Renal pelvis (tissue), 12 donors: ENCODE results near the gene PIGT. TPM values are rescaled to one million over a fixed set of nuclear protein-coding genes. Genes with fewer than 3 reads are reported as not detected.

Source experiments
- DNase-seq: peaks from one replicate; pipeline ENCODE4 v3.0.0-alpha.2; 2013
- long read RNA-seq, 16 experiments: transcript quantifications; one replicate each; lab custom pipeline, GENCODE V29; 2026
- polyA plus RNA-seq, 3 donors: library from polyadenylated mRNA; unstranded; fragments of 120-200 nt; gene quantifications; one replicate each; pipeline ENCODE4 v1.2.1, GENCODE V29; 2013; ENCODE audit not compliant: insufficient read length in 3 of 3

Gene PIGT
- 10 to 100 TPM; 98.2 to 99.1 (median 98.8) TPM for polyA plus RNA-seq
- long read RNA-seq, donor 1, transcript PIGT-202 (12 exons, 2,245 nt), result major isoform, 26 of 39 reads
- long read RNA-seq, donor 1, partial matches to known transcripts, result 5 of 39 reads
- long read RNA-seq, donor 1, other reads (novel, unspliced or antisense), result 0 of 39 reads
- long read RNA-seq, donor 2, transcript PIGT-202 (12 exons, 2,245 nt), result major isoform, 23 of 34 reads
- long read RNA-seq, donor 2, partial matches to known transcripts, result 0 of 34 reads
- long read RNA-seq, donor 2, other reads (novel, unspliced or antisense), result 0 of 34 reads
- long read RNA-seq, donor 3, transcript PIGT-202 (12 exons, 2,245 nt), result major isoform, 20 of 36 reads
- long read RNA-seq, donor 3, partial matches to known transcripts, result 5 of 36 reads
- long read RNA-seq, donor 3, other reads (novel, unspliced or antisense), result 0 of 36 reads
- long read RNA-seq, donor 4, transcript PIGT-202 (12 exons, 2,245 nt), result major isoform, 25 of 35 reads
- long read RNA-seq, donor 4, partial matches to known transcripts, result 5 of 35 reads
- long read RNA-seq, donor 4, other reads (novel, unspliced or antisense), result 0 of 35 reads
- long read RNA-seq, donor 5, transcript PIGT-202 (12 exons, 2,245 nt), result major isoform, 8 of 13 reads
- long read RNA-seq, donor 5, partial matches to known transcripts, result 0 of 13 reads
- long read RNA-seq, donor 5, other reads (novel, unspliced or antisense), result 0 of 13 reads
- long read RNA-seq, donor 6, transcript PIGT-202 (12 exons, 2,245 nt), result major isoform, 20 of 31 reads
- long read RNA-seq, donor 6, partial matches to known transcripts, result 0 of 31 reads
- long read RNA-seq, donor 6, other reads (novel, unspliced or antisense), result 0 of 31 reads
- long read RNA-seq, donor 7, transcript PIGT-202 (12 exons, 2,245 nt), result major isoform, 21 of 30 reads
- long read RNA-seq, donor 7, partial matches to known transcripts, result 5 of 30 reads
- long read RNA-seq, donor 7, other reads (novel, unspliced or antisense), result 0 of 30 reads
- long read RNA-seq, donor 8, transcript PIGT-202 (12 exons, 2,245 nt), result major isoform, 5 of 14 reads
- long read RNA-seq, donor 8, partial matches to known transcripts, result 0 of 14 reads
- long read RNA-seq, donor 8, other reads (novel, unspliced or antisense), result 0 of 14 reads
- long read RNA-seq, donor 9, transcript PIGT-202 (12 exons, 2,245 nt), result major isoform, 18 of 45 reads
- long read RNA-seq, donor 9, partial matches to known transcripts, result 11 of 45 reads
- long read RNA-seq, donor 9, other reads (novel, unspliced or antisense), result 0 of 45 reads
- long read RNA-seq, donor 10, transcript PIGT-223 (1 exons, 2,164 nt), result minor isoform, 5 of 38 reads
- long read RNA-seq, donor 10, transcript PIGT-202 (12 exons, 2,245 nt), result major isoform, 16 of 38 reads
- long read RNA-seq, donor 10, partial matches to known transcripts, result 6 of 38 reads
- long read RNA-seq, donor 10, other reads (novel, unspliced or antisense), result 0 of 38 reads
- long read RNA-seq, donor 11, transcript PIGT-202 (12 exons, 2,245 nt), result major isoform, 10 of 20 reads
- long read RNA-seq, donor 11, partial matches to known transcripts, result 0 of 20 reads
- long read RNA-seq, donor 11, other reads (novel, unspliced or antisense), result 0 of 20 reads
- long read RNA-seq, donor 12, transcript PIGT-209 (1 exons, 3,150 nt), result minor isoform, 5 of 65 reads
- long read RNA-seq, donor 12, transcript PIGT-223 (1 exons, 2,164 nt), result minor isoform, 5 of 65 reads
- long read RNA-seq, donor 12, transcript PIGT-210 (3 exons, 2,006 nt), result minor isoform, 6 of 65 reads
- long read RNA-seq, donor 12, transcript PIGT-202 (12 exons, 2,245 nt), result major isoform, 25 of 65 reads
- long read RNA-seq, donor 12, partial matches to known transcripts, result 19 of 65 reads
- long read RNA-seq, donor 12, other reads (novel, unspliced or antisense), result 0 of 65 reads
- long read RNA-seq, donor 13, transcript PIGT-223 (1 exons, 2,164 nt), result minor isoform, 6 of 26 reads
- long read RNA-seq, donor 13, transcript PIGT-202 (12 exons, 2,245 nt), result major isoform, 7 of 26 reads
- long read RNA-seq, donor 13, partial matches to known transcripts, result 6 of 26 reads
- long read RNA-seq, donor 13, other reads (novel, unspliced or antisense), result 0 of 26 reads
- long read RNA-seq, donor 14, transcript PIGT-202 (12 exons, 2,245 nt), result major isoform, 22 of 71 reads
- long read RNA-seq, donor 14, partial matches to known transcripts, result 32 of 71 reads
- long read RNA-seq, donor 14, other reads (novel, unspliced or antisense), result 0 of 71 reads
- long read RNA-seq, donor 15, transcript PIGT-210 (3 exons, 2,006 nt), result minor isoform, 5 of 45 reads
- long read RNA-seq, donor 15, transcript PIGT-202 (12 exons, 2,245 nt), result major isoform, 23 of 45 reads
- long read RNA-seq, donor 15, transcript PIGT-246 (11 exons, 2,021 nt), result minor isoform, 5 of 45 reads
- long read RNA-seq, donor 15, partial matches to known transcripts, result 0 of 45 reads
- long read RNA-seq, donor 15, other reads (novel, unspliced or antisense), result 0 of 45 reads
- long read RNA-seq, donor 16, transcript PIGT-202 (12 exons, 2,245 nt), result major isoform, 17 of 42 reads
- long read RNA-seq, donor 16, partial matches to known transcripts, result 9 of 42 reads
- long read RNA-seq, donor 16, other reads (novel, unspliced or antisense), result 0 of 42 reads

- DNase-seq, result peak; percentile 86
Measured at GRCh38 chr20:45415822-45416637, at the start of gene PIGT. Gene PIGT, plus strand, starts transcription at chr20:45416141. Its CDS starts 16 bp downstream, at chr20:45416157.

GRCh38 chr20:45366192-45366591 is 49.7 kb upstream of the PIGT start:
- no peak for DNase-seq

- no peak for DNase-seq
Measured at GRCh38 chr20:45366631-45367030, 49.3 kb upstream of the PIGT start.

GRCh38 chr20:45367126-45367525 is 48.8 kb upstream of the PIGT start:
- DNase-seq, result no peak

- no peak for DNase-seq
Measured at GRCh38 chr20:45368221-45368980, 47.5 kb upstream of the PIGT start.

GRCh38 chr20:45370571-45371160 is 45.3 kb upstream of the PIGT start:
- no peak for DNase-seq

GRCh38 chr20:45372241-45372640 is 43.7 kb upstream of the PIGT start:
- no peak for DNase-seq

GRCh38 chr20:45372646-45373352 is 43.1 kb upstream of the PIGT start:
- no peak for DNase-seq

GRCh38 chr20:45373353-45374100 is 42.4 kb upstream of the PIGT start:
- DNase-seq, result peak; percentile 82

- DNase-seq, result no peak
Measured at GRCh38 chr20:45374101-45374467, 41.9 kb upstream of the PIGT start.

- DNase-seq, result no peak
Measured at GRCh38 chr20:45374966-45375365, 41.0 kb upstream of the PIGT start.

- DNase-seq, result peak; percentile 71
Measured at GRCh38 chr20:45377269-45377668, 38.7 kb upstream of the PIGT start.

GRCh38 chr20:45378191-45378590 is 37.8 kb upstream of the PIGT start, which contains the start of gene TP53TG5:
Gene TP53TG5, minus strand, starts transcription at chr20:45378325. Its CDS starts 89 bp downstream, at chr20:45378236.
- no peak for DNase-seq

GRCh38 chr20:45387274-45387673 is 28.7 kb upstream of the PIGT start:
- no peak for DNase-seq

- no peak for DNase-seq
Measured at GRCh38 chr20:45390931-45391330, 25.0 kb upstream of the PIGT start.
